CD4-positive, alpha-beta T cell treated with Interleukin-17A for 4 hours (primary cell): ENCODE measurements around the gene VANGL1.

Experiments used
- DNase-seq: peaks from one replicate; pipeline ENCODE4 v3.0.0-alpha.2; 2020; ENCODE audit warnings: mixed read lengths

VANGL1 gene

GRCh38 chr1:115644109-115644508 lies 2.3 kb downstream of the VANGL1 start:
- DNase-seq = no peak

GRCh38 chr1:115647047-115647446 lies 5.3 kb downstream of the VANGL1 start:
- no peak for DNase-seq

DNA sequence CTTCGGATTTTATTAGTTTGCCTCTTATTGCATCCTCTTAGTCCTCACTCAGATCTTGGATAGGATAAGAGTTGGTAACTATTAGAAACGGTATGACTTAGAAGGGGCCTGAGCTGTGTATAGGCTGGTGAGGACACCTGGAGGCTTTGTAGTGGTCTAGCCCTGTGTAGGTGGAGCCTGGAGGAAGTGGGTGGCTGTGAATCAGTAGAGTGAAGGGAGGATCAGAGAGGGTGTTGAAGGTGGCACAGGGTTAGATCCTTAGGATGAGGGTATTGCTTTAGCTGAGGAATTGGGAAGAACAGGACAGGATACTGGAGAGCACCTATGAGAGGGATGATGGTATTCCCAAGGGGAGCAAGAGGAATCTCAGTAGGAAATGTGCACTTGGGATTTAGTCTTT lies 5.7 kb downstream of the VANGL1 start:
- DNase-seq = peak; percentile 25

GRCh38 chr1:115647919-115648650 lies 6.3 kb downstream of the VANGL1 start:
- DNase-seq = no peak

DNA sequence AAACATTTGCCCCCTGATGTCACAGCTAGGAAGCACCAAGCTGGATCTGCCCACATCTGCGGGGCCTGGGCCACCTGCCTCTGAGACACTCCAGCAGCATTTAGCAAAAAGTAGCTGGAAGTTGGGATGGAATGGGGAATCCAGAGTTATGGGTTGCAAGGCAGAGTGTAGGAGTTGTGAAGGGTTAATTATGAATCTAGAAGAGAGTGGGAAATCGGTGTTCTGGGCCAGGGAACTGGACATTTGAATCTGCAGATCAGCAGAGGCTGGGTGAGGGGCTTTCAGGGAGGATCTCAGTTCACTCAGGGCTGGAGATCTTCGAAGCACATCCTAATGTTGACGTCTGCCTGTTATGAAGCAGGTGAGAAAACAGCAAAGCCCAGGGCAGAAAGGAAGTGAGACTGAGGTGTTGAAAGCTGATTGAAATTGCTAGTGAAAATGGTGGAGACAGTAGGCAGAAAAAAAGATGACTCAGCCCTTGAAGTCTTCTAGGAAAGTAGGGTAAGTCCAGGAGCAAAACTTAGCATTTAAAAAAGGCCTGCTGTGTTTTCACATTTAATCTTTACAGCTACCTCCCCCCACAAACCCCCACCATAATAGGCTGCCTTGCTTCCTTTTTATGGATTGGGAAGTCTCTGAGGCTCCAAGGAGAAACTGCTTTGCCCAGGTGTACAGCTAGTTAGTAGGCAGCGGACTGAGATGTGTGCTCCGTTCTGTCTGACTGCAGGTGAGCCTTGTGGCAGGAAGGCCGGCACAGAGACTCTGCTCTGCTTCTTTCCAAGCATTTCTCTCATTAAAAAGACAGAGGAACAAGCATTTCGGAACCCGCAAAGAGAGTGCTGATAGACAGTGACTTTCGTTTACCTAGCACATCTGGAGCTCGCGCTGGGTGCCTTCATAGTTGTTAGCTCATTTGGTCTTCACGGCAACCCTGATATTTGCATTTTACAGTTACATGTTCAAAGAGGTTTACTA lies 7.2 kb downstream of the VANGL1 start:
- DNase-seq = no peak

DNA sequence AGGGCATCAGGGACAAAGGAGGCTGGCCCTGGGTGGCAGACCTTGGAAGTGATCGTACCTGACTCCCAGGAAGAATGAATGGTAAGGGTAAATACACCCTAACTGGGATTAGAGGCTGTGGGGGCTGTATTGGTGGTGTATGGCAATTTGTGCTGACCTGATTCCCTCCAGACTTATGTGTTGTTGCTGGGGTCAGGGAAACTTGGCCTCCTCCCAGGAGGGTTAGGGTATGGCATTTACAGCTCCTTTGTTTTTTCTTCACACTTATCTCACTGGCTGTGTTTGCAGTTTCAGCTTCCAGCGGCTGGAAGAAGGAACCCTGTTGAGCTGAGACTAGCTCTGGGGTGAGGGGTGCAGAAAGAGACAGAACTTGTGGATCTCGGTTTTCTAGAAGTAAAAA lies 8.2 kb downstream of the VANGL1 start:
- DNase-seq = no peak

DNA sequence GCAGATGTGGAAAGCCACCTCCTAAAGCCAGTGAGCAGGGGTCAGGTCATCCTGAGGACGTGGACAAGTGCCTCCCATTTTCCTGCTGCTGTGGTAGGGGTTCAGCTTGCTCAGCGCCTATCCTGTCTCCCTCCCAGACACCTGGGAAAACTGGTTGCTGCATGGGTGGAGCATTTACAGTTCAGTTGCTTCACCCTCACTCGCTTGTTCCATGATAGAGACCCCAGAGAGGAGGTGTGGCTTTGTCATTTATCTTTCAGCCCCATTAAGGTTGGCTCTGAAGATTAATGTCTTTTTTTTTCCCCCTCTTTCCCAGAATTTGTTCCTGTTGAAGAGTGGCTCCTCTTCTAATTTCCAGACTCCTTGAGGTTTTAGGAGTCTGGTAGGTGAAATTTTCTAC lies 9.2 kb downstream of the VANGL1 start:
- DNase-seq = no peak

DNA sequence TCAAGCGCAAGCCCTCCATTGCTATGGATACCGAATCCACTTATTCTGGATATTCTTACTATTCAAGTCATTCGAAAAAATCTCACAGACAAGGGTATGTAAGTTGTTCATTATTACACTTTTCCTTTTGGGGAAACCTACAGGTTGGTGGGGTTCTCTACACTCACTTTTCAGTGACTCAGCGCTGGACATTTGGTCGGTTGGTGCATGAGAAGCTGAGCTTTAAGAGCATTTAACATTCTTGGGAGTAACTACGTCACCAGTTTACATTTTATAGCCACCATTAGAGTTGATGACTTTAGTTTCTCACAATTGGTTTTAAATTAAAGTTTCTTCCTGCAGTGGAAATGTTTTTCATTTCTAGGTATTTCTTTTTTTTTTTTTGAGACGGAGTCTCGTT lies 9.6 kb downstream of the VANGL1 start:
- no peak for DNase-seq

DNA sequence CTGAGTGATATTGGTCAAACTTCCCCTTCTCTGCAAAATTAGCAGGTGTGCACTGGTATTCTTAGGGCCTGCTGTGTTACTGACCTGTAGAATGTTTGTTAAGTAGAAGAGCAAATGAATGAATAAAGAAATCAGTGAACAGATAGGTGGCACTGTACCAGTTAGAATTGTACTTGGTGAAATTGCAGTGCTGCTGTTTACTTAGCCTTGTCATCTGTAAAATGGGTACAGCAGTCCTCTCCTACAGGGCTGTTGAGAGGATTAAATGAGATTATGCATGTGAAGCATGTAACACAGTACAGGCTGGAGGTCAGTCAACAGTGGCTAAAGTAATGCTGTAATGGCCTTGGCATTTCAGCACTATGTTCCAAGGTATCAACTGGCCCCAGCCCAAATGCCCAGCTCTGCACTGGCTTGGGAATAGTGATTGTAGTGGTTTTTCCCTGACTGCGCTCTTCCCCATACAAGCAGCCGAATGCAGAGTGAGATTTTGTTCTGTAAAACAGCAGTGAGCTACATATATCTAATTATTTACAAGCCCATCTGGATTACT lies 10.5 kb downstream of the VANGL1 start:
- DNase-seq = no peak

GRCh38 chr1:115654125-115654524 lies 12.4 kb downstream of the VANGL1 start:
- DNase-seq = no peak

DNA sequence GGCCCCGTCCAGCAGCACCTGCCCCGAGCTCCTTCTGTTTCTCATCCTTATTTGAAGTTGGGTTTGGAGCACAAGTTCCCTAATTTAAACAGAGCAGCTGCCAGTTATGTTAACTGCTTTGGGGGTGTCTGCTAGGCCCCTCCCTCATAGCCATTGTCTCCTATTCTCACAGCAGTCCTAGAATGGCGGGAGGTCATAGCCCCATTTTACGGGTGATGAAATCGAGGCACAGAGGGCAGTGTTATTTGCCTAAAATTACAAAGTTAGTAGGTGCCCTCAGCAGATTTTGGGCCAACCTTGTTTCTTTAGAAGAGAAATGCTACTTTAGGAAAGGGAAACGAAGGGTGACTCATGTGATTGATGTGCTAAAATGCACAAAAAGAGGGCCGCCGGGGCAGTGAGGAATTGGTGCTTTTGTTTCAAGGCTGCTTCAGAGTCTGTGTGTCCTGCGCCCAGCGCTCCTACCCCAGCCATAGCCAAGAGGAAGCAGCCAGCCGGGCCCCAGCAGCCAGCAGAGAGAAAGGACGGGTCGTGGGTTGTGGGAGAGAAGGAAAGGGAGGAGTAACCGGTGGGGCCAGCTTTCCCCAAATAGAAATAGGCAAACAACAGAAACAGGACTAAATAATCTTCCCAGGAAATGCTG lies 13.0 kb downstream of the VANGL1 start:
- DNase-seq = no peak

GRCh38 chr1:115655306-115655663 lies 13.5 kb downstream of the VANGL1 start:
- no peak for DNase-seq

DNA sequence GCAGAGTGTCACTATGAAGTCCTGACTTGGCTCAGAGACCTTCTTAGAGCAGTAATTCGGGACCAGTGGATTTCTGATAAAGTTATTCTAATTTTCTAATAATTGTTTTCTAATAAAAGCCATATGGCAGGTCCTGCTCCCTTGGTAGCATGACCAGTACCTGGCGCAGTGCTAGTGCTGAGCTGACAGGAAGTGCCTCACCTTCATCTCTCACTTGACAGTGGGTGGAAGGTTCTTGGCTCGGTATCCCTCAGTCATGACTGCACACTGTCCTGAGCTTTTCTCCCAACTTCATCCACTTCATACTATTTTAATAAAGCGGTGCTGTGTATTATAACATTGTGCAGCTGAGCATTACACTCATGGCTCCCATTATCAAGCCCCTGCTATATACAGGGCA lies 14.1 kb downstream of the VANGL1 start:
- no peak for DNase-seq

DNA sequence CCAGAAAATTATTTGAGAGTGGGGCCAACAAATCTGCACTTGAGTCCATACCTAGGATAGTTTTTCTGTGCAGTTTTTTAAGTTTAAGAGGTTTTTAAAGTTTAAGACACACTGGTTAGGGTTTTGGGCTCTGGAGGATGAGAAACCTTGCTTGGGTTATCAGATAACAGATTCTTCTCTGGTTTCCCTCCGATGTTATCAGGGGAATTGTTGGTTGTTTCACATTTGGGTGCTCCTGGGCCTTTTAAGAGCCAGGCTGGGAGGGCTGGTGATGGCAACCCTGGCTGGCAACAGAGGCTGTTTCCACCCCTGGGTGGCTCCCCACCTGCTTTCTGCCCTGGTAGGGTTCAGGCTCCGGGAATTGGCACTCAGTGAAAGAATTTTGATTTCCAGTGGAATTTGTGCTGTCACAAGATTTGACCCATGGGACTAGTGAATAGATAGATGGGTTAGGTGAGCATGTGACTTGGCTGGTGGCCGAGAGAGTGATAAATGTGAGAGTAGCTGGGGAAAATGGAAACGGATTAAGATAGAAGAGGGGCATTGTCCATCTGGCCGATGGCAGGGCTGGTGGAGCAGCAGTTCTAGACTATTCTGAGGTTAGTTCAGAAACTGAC lies 14.8 kb downstream of the VANGL1 start:
- no peak for DNase-seq

GRCh38 chr1:115658646-115659045 lies 16.9 kb downstream of the VANGL1 start:
- DNase-seq = no peak

- DNase-seq = no peak
Observed at GRCh38 chr1:115660151-115660550, 18.4 kb downstream of the VANGL1 start.

DNA sequence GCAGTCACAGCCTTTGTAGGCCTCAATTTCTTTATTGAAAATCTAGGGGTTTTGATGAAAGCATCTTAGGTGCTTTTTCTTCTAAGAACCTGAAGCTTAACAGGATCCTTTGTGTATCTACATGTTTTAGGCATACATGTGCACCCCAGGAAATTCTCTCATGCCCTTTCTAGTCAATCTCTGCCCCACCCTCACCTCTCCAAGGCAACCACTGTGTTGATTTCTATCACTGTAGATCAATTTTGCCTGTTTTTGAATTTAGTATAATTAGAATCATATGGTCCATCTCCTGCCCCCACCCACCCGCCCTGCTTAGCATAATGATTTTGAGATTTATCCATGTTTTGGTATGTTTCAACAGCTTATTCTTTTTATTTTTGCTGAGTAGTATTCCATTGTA lies 19.4 kb downstream of the VANGL1 start:
- no peak for DNase-seq

DNA sequence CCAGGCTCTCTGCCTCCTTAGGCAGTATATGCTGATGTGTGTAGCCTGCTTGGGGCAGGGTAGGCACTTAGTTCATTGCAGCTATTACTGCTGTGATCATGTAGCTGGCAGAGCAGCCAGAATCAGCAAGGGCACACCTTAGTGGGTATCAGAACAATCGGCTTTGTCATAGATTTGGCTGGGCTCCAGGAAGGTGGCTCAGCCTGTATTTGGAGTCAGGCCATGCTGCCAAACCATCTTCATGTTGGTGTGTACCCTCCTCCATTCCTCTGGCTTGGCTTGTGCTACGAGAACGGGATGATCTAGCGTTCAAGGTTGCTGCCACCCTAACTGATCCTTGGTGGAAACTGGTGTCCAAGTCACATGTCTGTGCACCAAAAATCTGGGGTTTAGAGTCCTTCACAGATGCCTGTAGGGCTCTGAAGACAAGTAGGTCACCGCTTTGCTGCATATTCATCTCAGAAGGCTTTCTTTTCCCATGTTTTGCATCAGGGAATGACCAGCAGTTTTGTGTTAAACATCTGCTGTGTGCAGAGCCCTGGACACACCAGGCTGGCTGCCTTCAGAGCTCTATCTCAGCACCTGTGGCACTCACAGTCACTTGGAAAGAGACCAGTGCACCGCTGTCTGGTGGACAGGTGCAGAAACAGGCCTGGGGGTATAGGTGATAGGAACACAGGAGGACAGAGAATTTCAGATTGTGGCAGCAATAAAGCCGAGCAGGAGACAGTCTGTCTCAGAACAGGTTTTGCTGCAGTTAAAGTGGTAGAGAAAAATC lies 23.7 kb downstream of the VANGL1 start:
- DNase-seq = no peak

DNA sequence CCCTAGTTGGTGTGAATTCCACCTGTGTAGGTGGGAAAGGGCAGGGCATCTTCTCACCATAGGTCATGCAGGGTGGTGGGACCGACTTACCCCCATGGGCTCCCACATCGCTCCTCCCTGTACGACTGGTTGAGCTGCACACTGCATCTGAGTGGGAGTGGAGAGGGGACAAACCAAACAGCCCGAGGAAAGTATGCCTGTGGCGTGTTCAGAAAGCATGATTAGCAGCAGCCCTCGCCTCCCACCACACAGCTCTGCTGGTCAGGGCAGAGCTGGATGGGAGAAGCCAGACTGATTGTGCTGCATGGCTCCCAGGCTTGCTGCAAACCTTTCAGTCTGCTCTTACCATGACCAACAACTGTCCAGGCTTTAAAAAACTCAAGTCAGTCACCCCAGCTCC lies 24.4 kb downstream of the VANGL1 start:
- DNase-seq = no peak

DNA sequence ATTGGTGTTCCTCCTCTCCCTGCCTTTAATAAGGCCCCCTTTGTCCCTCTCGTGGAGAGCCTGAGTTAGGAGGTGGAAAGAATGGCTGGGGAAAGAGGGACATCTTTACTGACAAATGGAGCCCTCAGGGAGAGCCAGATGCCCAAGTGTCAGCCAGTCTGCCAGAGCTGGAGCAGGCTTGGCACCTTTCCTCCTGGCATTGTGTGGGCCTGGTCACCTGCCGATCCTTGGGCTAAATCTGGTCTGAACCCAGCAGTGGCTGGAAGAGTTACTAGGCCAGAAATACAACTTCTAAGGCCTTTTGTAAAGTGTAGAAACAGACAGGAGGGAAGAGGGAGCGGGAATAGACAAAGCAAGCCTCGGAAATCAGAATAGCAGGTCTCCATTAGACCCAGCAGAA lies 24.9 kb downstream of the VANGL1 start:
- no peak for DNase-seq

- DNase-seq = no peak
Observed at GRCh38 chr1:115668579-115668978, 26.8 kb downstream of the VANGL1 start.
